CD14-positive monocyte (primary cell): ENCODE data around the gene GPR42. TPM values are rescaled to one million over a fixed set of nuclear protein-coding genes. Genes with fewer than 3 reads are reported as not detected.

ENCODE experiments used
- DNase-seq, 3 donors: peaks; one replicate each; pipeline ENCODE4 v3.0.0-alpha.2; 2011 to 2022
- H2AFZ ChIP-seq: 2 replicates; pipeline ENCODE4 v1.6.0; 2012; ENCODE audit warnings: mild to moderate bottlenecking, low read depth, low read length, inconsistent platforms; ENCODE audit not compliant: insufficient read depth, poor library complexity, severe bottlenecking
- H3K27ac ChIP-seq, 2 donors: 1 replicate in 1 of 2; 2 replicates in 1 of 2; pipeline ENCODE4 v1.5.1; 2012 to 2013; ENCODE audit warnings: low read length in 2 of 2, control low read depth in 1 of 2, inconsistent platforms in 1 of 2, low read depth in 1 of 2, mild to moderate bottlenecking in 1 of 2
- H3K27me3 ChIP-seq, 2 donors: one replicate each; pipeline versions ENCODE4 v1.6.0 to v1.6.1; 2011 to 2013; ENCODE audit warnings: low read length in 2 of 2; ENCODE audit not compliant: control insufficient read depth in 2 of 2, insufficient read depth in 2 of 2
- H3K36me3 ChIP-seq, 2 donors: replicated peaks in 1 of 2; 1 replicate in 1 of 2; 2 replicates in 1 of 2; pipeline versions ENCODE4 v1.5.1 to v1.6.1; 2012 to 2013; ENCODE audit warnings: low read length in 2 of 2, control low read depth in 1 of 2, inconsistent platforms in 1 of 2, mild to moderate bottlenecking in 1 of 2; ENCODE audit not compliant: insufficient read depth in 2 of 2, control insufficient read depth in 1 of 2
- H3K4me1 ChIP-seq, 2 donors: 1 replicate in 1 of 2; 2 replicates in 1 of 2; pipeline versions ENCODE4 v1.5.1 to v1.6.1; 2012 to 2013; ENCODE audit warnings: low read length in 2 of 2, control low read depth in 1 of 2, inconsistent platforms in 1 of 2, mild to moderate bottlenecking in 1 of 2, moderate library complexity in 1 of 2; ENCODE audit not compliant: insufficient read depth in 2 of 2, control insufficient read depth in 1 of 2
- H3K4me2 ChIP-seq: replicated peaks from 2 replicates; pipeline ENCODE3; 2012; ENCODE audit warnings: low read length, moderate library complexity, mild to moderate bottlenecking; ENCODE audit not compliant: poor library complexity, severe bottlenecking; ENCODE audit errors: extremely low read depth
- H3K4me3 ChIP-seq, 3 experiments: fragments of 200-600 bp in 1 of 3; sonication (generic) in 1 of 3; replicated peaks in 1 of 3; 1 replicate in 2 of 3; 2 replicates in 1 of 3; pipeline ENCODE4 v1.5.1; 2011 to 2013; ENCODE audit warnings: low read length in 3 of 3, mild to moderate bottlenecking in 3 of 3, control low read depth in 2 of 3, low read depth in 2 of 3, inconsistent platforms in 1 of 3, moderate library complexity in 1 of 3
- H3K79me2 ChIP-seq: 2 replicates; pipeline ENCODE4 v1.6.0; 2012; ENCODE audit warnings: mild to moderate bottlenecking, control low read depth, inconsistent platforms, low read length, moderate library complexity; ENCODE audit not compliant: insufficient read depth
- H3K9ac ChIP-seq: 2 replicates; pipeline ENCODE4 v1.6.0; 2017; ENCODE audit warnings: low read length, mild to moderate bottlenecking; ENCODE audit not compliant: insufficient read depth, poor library complexity, severe bottlenecking
- H3K9me3 ChIP-seq, 2 donors: replicated peaks in 1 of 2; 1 replicate in 1 of 2; 2 replicates in 1 of 2; pipeline versions ENCODE4 v1.5.1 to v1.6.1; 2012 to 2013; ENCODE audit warnings: low read length in 2 of 2, control low read depth in 1 of 2; ENCODE audit not compliant: control insufficient read depth in 1 of 2, insufficient read depth in 1 of 2
- H4K20me1 ChIP-seq: 2 replicates; pipeline ENCODE4 v1.6.0; 2012; ENCODE audit warnings: mild to moderate bottlenecking, low read length, control low read depth, moderate library complexity; ENCODE audit not compliant: insufficient read depth
- H3K27ac Mint-ChIP-seq, 7 donors: one replicate each; pipeline ENCODE4 v1.8.0; 2020; ENCODE audit warnings: mild to moderate bottlenecking in 7 of 7, mixed read lengths in 7 of 7, moderate library complexity in 6 of 7, inconsistent platforms in 2 of 7
- H3K27me3 Mint-ChIP-seq, 3 donors: one replicate each; pipeline ENCODE4 v1.8.0; 2021 to 2022; ENCODE audit warnings: low read depth in 3 of 3, mild to moderate bottlenecking in 3 of 3, mixed read lengths in 3 of 3, moderate library complexity in 3 of 3, inconsistent platforms in 1 of 3
- H3K36me3 Mint-ChIP-seq, 2 donors: one replicate each; pipeline ENCODE4 v1.8.0; 2020; ENCODE audit warnings: mixed read lengths in 2 of 2, inconsistent platforms in 1 of 2, mild to moderate bottlenecking in 1 of 2
- H3K4me1 Mint-ChIP-seq: one replicate; pipeline ENCODE4 v1.8.0; 2020; ENCODE audit warnings: mild to moderate bottlenecking, mixed read lengths
- H3K4me3 Mint-ChIP-seq, 2 donors: one replicate each; pipeline ENCODE4 v1.8.0; 2020; ENCODE audit warnings: mild to moderate bottlenecking in 2 of 2, mixed read lengths in 2 of 2, moderate library complexity in 1 of 2
- H3K9me3 Mint-ChIP-seq, 7 donors: one replicate each; pipeline ENCODE4 v1.8.0; 2020 to 2022; ENCODE audit warnings: mixed read lengths in 7 of 7, mild to moderate bottlenecking in 6 of 7, moderate library complexity in 6 of 7, inconsistent platforms in 2 of 7
- WGBS: methylation state at CpG from one replicate; pipeline ENCODE4 v1.1.5; 2013; ENCODE audit warnings: missing lambda C conversion rate; ENCODE audit not compliant: insufficient coverage; 5-methylcytosine and 5-hydroxymethylcytosine counted together
- intact Hi-C, 2 donors: fragments of 100-400 bp; cut with micrococcal nuclease; formaldehyde crosslinking; loops; one replicate each; pipeline versions ENCODE4 v1.15.0 to v1.15.1; 2023
- polyA plus RNA-seq, 3 donors: library from polyadenylated mRNA; depleted of rRNA in 1 of 3; unstranded in 2 of 3; stranded (reverse) in 1 of 3; fragments of 300-500 nt in 2 of 3; fragments of >200 nt in 1 of 3; fragmentation: Illumina TruSeq in 2 of 3; gene quantifications; 1 replicate in 2 of 3; 2 replicates in 1 of 3; pipeline ENCODE4 v1.2.3, GENCODE V29; 2012 to 2021
- TF ChIP-seq, protein P1 (sequence below): fragments of 200-600 bp; IDR thresholded peaks from one replicate; pipeline ENCODE4 v1.8.0; 2022; ENCODE audit warnings: antibody characterized with exemption, mild to moderate bottlenecking

The GPR42 gene
- polyA plus RNA-seq, 3 donors, result 0.17 to 2.9 TPM; not detected in 1

DNA sequence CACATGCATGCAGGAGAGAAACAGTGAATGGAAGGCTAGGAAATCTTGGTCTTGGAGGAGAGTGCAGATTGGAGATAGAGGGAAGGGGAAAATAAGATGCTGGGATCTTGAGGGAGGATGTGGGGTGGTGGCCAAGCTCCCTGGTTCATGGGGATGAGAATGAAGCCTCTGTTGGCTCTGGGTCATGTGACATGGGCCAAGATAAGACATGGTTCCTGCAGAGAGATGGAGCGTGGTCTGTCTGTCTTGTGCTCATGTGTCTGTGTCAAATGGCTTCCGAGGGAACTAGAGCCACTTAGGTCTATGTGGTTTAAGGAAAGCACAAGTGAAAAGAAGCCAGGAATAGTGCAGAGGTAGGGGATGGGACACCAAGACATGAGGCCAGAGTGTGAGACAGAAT, 46.4 kb downstream of the GPR42 start:
- WGBS, result 93% methylated on average over 2 of the region's 2 CpGs
- H3K27ac ChIP-seq, result no peak overlapping the region
- H3K4me1 ChIP-seq, result peaks cover 13 to 21% of the 10 kb centered on the region in 2 donors
- H3K27me3 ChIP-seq, result peaks cover 0 to 13% of the 10 kb centered on the region in 2 donors
- H2AFZ ChIP-seq, result no peak overlapping the region
- no peak overlapping the region for H3K4me2 ChIP-seq
- no peaks in the 10 kb centered on the region for H3K79me2 ChIP-seq
- Mint-ChIP-seq H3K9me3 (peaks cover 0 to 3% (median 0%) of the 10 kb centered on the region in 7 donors), H3K4me1 (peaks cover 27% of the 10 kb centered on the region), H3K27me3 (peaks cover 20 to 37% (median 29%) of the 10 kb centered on the region in 3 donors), H3K27ac (peak overlapping the region in 1 of 7 donors; percentile 15), H3K36me3 (no peaks in the 10 kb centered on the region), H3K4me3 (peak overlapping the region in 1 of 2 donors; percentile 46)
- no peaks in the 10 kb centered on the region for H3K36me3 ChIP-seq
- H4K20me1 ChIP-seq, result no peaks in the 10 kb centered on the region
- no peak overlapping the region for H3K9ac ChIP-seq
- intact Hi-C loops, result loop anchor here in 1 of 2 donors (5.0 kb wide), 2 partner anchors 55 to 65 kb away; no protein-coding TSS in a partner anchor
- TF ChIP-seq, protein P1, sequence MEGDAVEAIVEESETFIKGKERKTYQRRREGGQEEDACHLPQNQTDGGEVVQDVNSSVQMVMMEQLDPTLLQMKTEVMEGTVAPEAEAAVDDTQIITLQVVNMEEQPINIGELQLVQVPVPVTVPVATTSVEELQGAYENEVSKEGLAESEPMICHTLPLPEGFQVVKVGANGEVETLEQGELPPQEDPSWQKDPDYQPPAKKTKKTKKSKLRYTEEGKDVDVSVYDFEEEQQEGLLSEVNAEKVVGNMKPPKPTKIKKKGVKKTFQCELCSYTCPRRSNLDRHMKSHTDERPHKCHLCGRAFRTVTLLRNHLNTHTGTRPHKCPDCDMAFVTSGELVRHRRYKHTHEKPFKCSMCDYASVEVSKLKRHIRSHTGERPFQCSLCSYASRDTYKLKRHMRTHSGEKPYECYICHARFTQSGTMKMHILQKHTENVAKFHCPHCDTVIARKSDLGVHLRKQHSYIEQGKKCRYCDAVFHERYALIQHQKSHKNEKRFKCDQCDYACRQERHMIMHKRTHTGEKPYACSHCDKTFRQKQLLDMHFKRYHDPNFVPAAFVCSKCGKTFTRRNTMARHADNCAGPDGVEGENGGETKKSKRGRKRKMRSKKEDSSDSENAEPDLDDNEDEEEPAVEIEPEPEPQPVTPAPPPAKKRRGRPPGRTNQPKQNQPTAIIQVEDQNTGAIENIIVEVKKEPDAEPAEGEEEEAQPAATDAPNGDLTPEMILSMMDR, result no peak
- no peak for DNase-seq
- H3K4me3 ChIP-seq, result no peak overlapping the region
- H3K9me3 ChIP-seq, result no peaks in the 10 kb centered on the region

- peaks cover 0 to 13% of the 10 kb centered on the region in 2 donors for H3K27me3 ChIP-seq
- Mint-ChIP-seq H3K27ac (peak overlapping the region in 3 of 7 donors; percentile 35 to 68 (median 64)), H3K4me3 (peak overlapping the region in 1 of 2 donors; percentile 46), H3K9me3 (peaks cover 0 to 3% (median 0%) of the 10 kb centered on the region in 7 donors), H3K36me3 (no peaks in the 10 kb centered on the region), H3K4me1 (peaks cover 27% of the 10 kb centered on the region), H3K27me3 (peaks cover 22 to 38% (median 28%) of the 10 kb centered on the region in 3 donors)
- no peak overlapping the region for H3K4me2 ChIP-seq
- no peak overlapping the region for H3K9ac ChIP-seq
- H4K20me1 ChIP-seq, result no peaks in the 10 kb centered on the region
- H2AFZ ChIP-seq, result no peak overlapping the region
- DNase-seq, result peak in 2 of 3 donors; percentile 14 to 74
- TF ChIP-seq, protein P1, result no peak
- no peaks in the 10 kb centered on the region for H3K9me3 ChIP-seq
- H3K27ac ChIP-seq, result no peak overlapping the region
- peaks cover 13 to 21% of the 10 kb centered on the region in 2 donors for H3K4me1 ChIP-seq
- no peaks in the 10 kb centered on the region for H3K79me2 ChIP-seq
- 100% methylated on average over 1 of the region's 7 CpGs for WGBS
- no peak overlapping the region for H3K4me3 ChIP-seq
- intact Hi-C loops, result loop anchor here in 1 of 2 donors (5.0 kb wide), 2 partner anchors 54 to 66 kb away; no protein-coding TSS in a partner anchor
- no peaks in the 10 kb centered on the region for H3K36me3 ChIP-seq
These were observed 47.1 kb downstream of the GPR42 start for GRCh38 chr19:35417713-35418534.
